ENCODE data around the gene SENP8. TPM values are rescaled to one million over a fixed set of nuclear protein-coding genes. Genes with fewer than 3 reads are reported as not detected.

Gene SENP8
- total and polyA plus RNA-seq, 2 of the 8 experiments (the other 6 are each of a cell fraction or from before 2014, with no cell fraction given): 4.1 to 6.0 TPM

DNA sequence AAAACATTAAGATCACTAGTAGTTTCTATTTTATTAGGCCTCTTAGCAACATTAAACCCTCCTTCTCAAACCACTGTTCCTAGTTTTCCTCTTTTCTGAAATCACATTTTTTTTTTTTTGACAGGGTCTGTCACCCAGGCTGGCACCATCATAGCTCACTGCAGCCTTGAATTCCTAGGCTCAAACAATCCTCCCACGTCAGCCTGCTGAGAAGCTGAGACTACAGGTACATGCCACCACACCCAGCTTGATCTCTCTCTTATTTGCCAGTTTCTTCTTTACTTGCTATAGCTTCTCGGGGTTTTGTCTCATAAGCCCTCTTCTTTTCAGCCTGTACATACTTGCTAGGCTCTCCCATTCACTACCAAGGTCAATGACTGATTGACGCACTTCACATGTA lies 28.0 kb downstream of the SENP8 start:
- no peak for TF ChIP-seq BRCA1 (IDR thresholded peaks at IDR 0.05; ENCODE audit: low read depth, low read length)
- H3K4me1 ChIP-seq (replicated peaks in 1 of 4; ENCODE audit: control insufficient read depth in 3 of 4, insufficient read depth in 4 of 4, low read length in 3 of 4): no peaks in the 10 kb centered on the region
- H3K4me2 ChIP-seq (ENCODE audit: insufficient read depth in 1 of 2, low read depth in 2 of 2, low read length in 2 of 2): no peak overlapping the region
- no peaks in the 10 kb centered on the region for H4K20me1 ChIP-seq (replicated peaks in 1 of 2; ENCODE audit: control insufficient read depth in 1 of 2, insufficient read depth in 2 of 2, low read length in 2 of 2)
- H3K27me3 ChIP-seq (replicated peaks in 1 of 4; ENCODE audit: control insufficient read depth in 3 of 4, extremely low read depth in 1 of 4, insufficient read depth in 3 of 4, low read length in 3 of 4): no peaks in the 10 kb centered on the region
- ChIA-PET CTCF (ENCODE audit: partially characterized antibody) (interaction anchor here (0.6 to 2.5 kb wide), 5 partner anchors 10 to 345 kb away, joined by 3 to 14 read pairs (median 3); no protein-coding TSS in a partner anchor), POLR2A (ENCODE audit: partially characterized antibody) (no interaction called here)
- no peak overlapping the region for H2BK15ac ChIP-seq (ENCODE audit: low read length)
- no peak overlapping the region for H2BK5ac ChIP-seq (ENCODE audit: low read depth, low read length)
- H3K9me3 ChIP-seq (ENCODE audit: insufficient read depth in 2 of 2, low read depth in 1 of 2, low read length in 1 of 2): no peaks in the 10 kb centered on the region
- H3K4ac ChIP-seq (replicated peaks; ENCODE audit: insufficient read length, low read depth, low read length): no peak overlapping the region
- no peak overlapping the region for H2AFZ ChIP-seq (ENCODE audit: low read length)
- no peak overlapping the region for H3K23ac ChIP-seq (ENCODE audit: insufficient read length)
- H3K27ac ChIP-seq (ENCODE audit: low read depth, low read length): no peak overlapping the region
- peak in 1 of 2 experiments; percentile 27 for DNase-seq (ENCODE audit: low read depth in 1 of 2, low spot score in 2 of 2)
- no peak overlapping the region for H2BK120ac ChIP-seq (replicated peaks; ENCODE audit: low read depth, low read length)
- FAIRE-seq: no peak
- no peak overlapping the region for H3K9ac ChIP-seq (replicated peaks in 1 of 4; ENCODE audit: extremely low read depth in 1 of 4, low read depth in 3 of 4, low read length in 3 of 4)
- H2BK12ac ChIP-seq (ENCODE audit: low read depth, low read length): no peak overlapping the region
- H2AK5ac ChIP-seq (ENCODE audit: low read depth, low read length): no peak overlapping the region
- 87% methylated on average over 3 of the region's 3 CpGs; no CpG with 5 or more reads in 1 of the 2 experiments for WGBS, 2 experiments (ENCODE audit: extremely low coverage in 1 of 2, insufficient coverage in 1 of 2, insufficient read length in 1 of 2, insufficient replicate concordance in 2 of 2, low coverage in 1 of 2, low lambda C conversion rate in 2 of 2, missing lambda C conversion rate in 1 of 2)
- H3K56ac ChIP-seq (replicated peaks; ENCODE audit: insufficient read length, low read depth, low read length): no peak overlapping the region
- no peak overlapping the region for H3K4me3 ChIP-seq (ENCODE audit: extremely low read depth in 1 of 4, insufficient read depth in 2 of 4, low read depth in 3 of 4, low read length in 4 of 4)
- H4K91ac ChIP-seq (replicated peaks; ENCODE audit: insufficient read length, low read length): no peak overlapping the region
- H3K79me1 ChIP-seq (ENCODE audit: low read depth, low read length): no peaks in the 10 kb centered on the region
- no peaks in the 10 kb centered on the region for H3K23me2 ChIP-seq (ENCODE audit: low read depth, low read length)
- no peaks in the 10 kb centered on the region for H3K79me2 ChIP-seq (ENCODE audit: control insufficient read depth in 1 of 2, insufficient read depth in 2 of 2, low read length in 2 of 2)
- no peak overlapping the region for H3K14ac ChIP-seq (ENCODE audit: insufficient read length)
- no peak overlapping the region for H4K5ac ChIP-seq (ENCODE audit: insufficient read length, low read depth, low read length)
- no peak overlapping the region for H4K8ac ChIP-seq (ENCODE audit: extremely low read depth, insufficient read depth, low read length)
- H3K36me3 ChIP-seq (ENCODE audit: control insufficient read depth in 2 of 4, insufficient read depth in 4 of 4, low read length in 3 of 4): no peaks in the 10 kb centered on the region; a peak in 1 of 8 replicates
- H2BK20ac ChIP-seq (ENCODE audit: low read length): no peak overlapping the region
- H3K18ac ChIP-seq (ENCODE audit: extremely low read depth, low read length): no peak overlapping the region
